K562 (cell line): ENCODE data around the gene HBEGF. TPM values are rescaled to one million over a fixed set of nuclear protein-coding genes. Genes with fewer than 3 reads are reported as not detected.
A peak's percentile ranks its signal among the peaks of the same experiment; 100 is the strongest.

Experiments used
- BRF1 ChIP-seq: IDR thresholded peaks from 3 replicates; pipeline ENCODE4 v1.6.1; 2011; ENCODE audit warnings: borderline replicate concordance, mild to moderate bottlenecking; ENCODE audit not compliant: insufficient read length; ENCODE audit errors: extremely low read depth
- CBX5 ChIP-seq: IDR thresholded peaks from 2 replicates; pipeline ENCODE4 v1.6.1; 2014; ENCODE audit warnings: low read depth, borderline replicate concordance
- ETS2 ChIP-seq: IDR thresholded peaks from 2 replicates; pipeline ENCODE4 v1.6.1; 2016; ENCODE audit warnings: borderline replicate concordance, missing genetic modification characterization, mild to moderate bottlenecking, moderate library complexity, missing compliant biosample characterization; ENCODE audit not compliant: poor library complexity, severe bottlenecking
- HDAC2 ChIP-seq: fragments of 450-650 bp; IDR thresholded peaks from 2 replicates; pipeline ENCODE4 v1.6.1; 2016; ENCODE audit warnings: mild to moderate bottlenecking
- HDAC8 ChIP-seq: fragments of 450-650 bp; IDR thresholded peaks from 2 replicates; pipeline ENCODE4 v1.6.1; 2016; ENCODE audit warnings: mild to moderate bottlenecking, missing genetic modification characterization, moderate library complexity, missing compliant biosample characterization
- HLTF ChIP-seq: fragments of 450-650 bp; IDR thresholded peaks from 2 replicates; pipeline ENCODE4 v1.6.1; 2016
- HNRNPK ChIP-seq: fragments of 200-400 bp; formaldehyde crosslinking; IDR thresholded peaks from one replicate; pipeline ENCODE4 v1.6.1; 2018; ENCODE audit warnings: mild to moderate bottlenecking, low read depth, low read length; ENCODE audit not compliant: poor library complexity, severe bottlenecking
- NCOR1 ChIP-seq: fragments of 450-650 bp; IDR thresholded peaks from 2 replicates; pipeline ENCODE4 v1.6.1; 2016; ENCODE audit warnings: mild to moderate bottlenecking, moderate library complexity
- NEUROD1 ChIP-seq: fragments of 150-350 bp; IDR thresholded peaks from 2 replicates; pipeline ENCODE4 v1.6.1; 2014; ENCODE audit warnings: borderline replicate concordance, low read length, low read depth; ENCODE audit not compliant: partially characterized antibody
- NR2C2 ChIP-seq, 2 experiments: fragments of 200-800 bp in 1 of 2; sonication (Bioruptor generic) in 1 of 2; sonication (generic) in 1 of 2; formaldehyde crosslinking in 1 of 2; IDR thresholded peaks; 2 replicates each; pipeline versions ENCODE4 v1.6.1 to v1.8.0; 2016 to 2022; ENCODE audit warnings: mild to moderate bottlenecking in 1 of 2, missing compliant biosample characterization in 1 of 2, missing genetic modification characterization in 1 of 2, missing genetic modification reagents in 1 of 2
- SAFB2 ChIP-seq: fragments of 200-400 bp; formaldehyde crosslinking; IDR thresholded peaks from 2 replicates; pipeline ENCODE4 v1.6.1; 2018; ENCODE audit warnings: borderline replicate concordance, low read length, low read depth, moderate library complexity; ENCODE audit not compliant: severe bottlenecking
- SNIP1 ChIP-seq: fragments of 450-650 bp; IDR thresholded peaks from 2 replicates; pipeline ENCODE4 v1.7.1; 2017; ENCODE audit warnings: low read depth, mild to moderate bottlenecking
- TRIM28 ChIP-seq: fragments of 450-650 bp; IDR thresholded peaks from 2 replicates; pipeline ENCODE4 v1.6.1; 2017
- ZNF175 ChIP-seq: fragments of 200-800 bp; sonication (Bioruptor generic); IDR thresholded peaks from 2 replicates; pipeline ENCODE4 v1.6.1; 2016; ENCODE audit warnings: low read depth, mild to moderate bottlenecking, missing genetic modification characterization, missing compliant biosample characterization
- ZNF24 ChIP-seq: fragments of 450-650 bp; IDR thresholded peaks from 2 replicates; pipeline ENCODE4 v1.6.1; 2016
- ZNF586 ChIP-seq: fragments of 450-650 bp; formaldehyde crosslinking; conservative IDR thresholded peaks from 2 replicates; pipeline ENCODE4 v1.4.0; 2020; ENCODE audit warnings: mild to moderate bottlenecking, moderate library complexity
- ZNF696 ChIP-seq: fragments of 250-450 bp; sonication (Bioruptor Pico); conservative IDR thresholded peaks from 2 replicates; pipeline ENCODE4 v1.4.0; 2020; ENCODE audit warnings: mild to moderate bottlenecking, moderate library complexity
- ZNF785 ChIP-seq: fragments of 250-450 bp; sonication (Bioruptor Pico); IDR thresholded peaks from 2 replicates; pipeline ENCODE4 v1.4.0; 2020; ENCODE audit warnings: mild to moderate bottlenecking
- polyA plus RNA-seq, 8 experiments: library from polyadenylated mRNA; depleted of rRNA in 4 of 8; stranded (reverse) in 5 of 8; unstranded in 3 of 8; fragments of >200 nt; fragmentation: Nextera tagmentation in 2 of 8; fragmentation: Illumina TruSeq in 1 of 8; extraction: Ambion mirVana in 2 of 8; extraction: Trizol in 1 of 8; gene quantifications; 2 replicates each; pipeline versions ENCODE4 v1.2.1 to v1.2.3, GENCODE V29; 2011 to 2014; ENCODE audit warnings: inconsistent platforms in 1 of 8, missing spikeins in 1 of 8
- total RNA-seq, 7 experiments: library from RNA; depleted of rRNA in 6 of 7; stranded (reverse); fragments of >200 nt in 6 of 7; fragmentation: Illumina TruSeq in 2 of 7; extraction: Trizol in 2 of 7; gene quantifications; 2 replicates each; pipeline versions ENCODE4 v1.2.1 to v1.2.3, GENCODE V29; 2011 to 2021; ENCODE audit warnings: low replicate concordance in 1 of 7
- TF ChIP-seq, protein P1 (sequence below): fragments of 250-450 bp; sonication (Bioruptor Pico); IDR thresholded peaks from 2 replicates; pipeline ENCODE4 v1.8.0; 2021; ENCODE audit warnings: moderate library complexity, mild to moderate bottlenecking, inconsistent platforms
- TF ChIP-seq, protein P2 (sequence below): fragments of 250-450 bp; sonication (Bioruptor Pico); IDR thresholded peaks from 2 replicates; pipeline ENCODE4 v1.8.0; 2022; ENCODE audit warnings: inconsistent platforms, mild to moderate bottlenecking, moderate library complexity, borderline replicate concordance
- TF ChIP-seq, protein P3 (sequence below): fragments of 250-450 bp; sonication (Bioruptor Pico); IDR thresholded peaks from 2 replicates; pipeline ENCODE4 v1.8.0; 2021; ENCODE audit warnings: borderline replicate concordance, mild to moderate bottlenecking, moderate library complexity; ENCODE audit not compliant: poor library complexity, severe bottlenecking
- TF ChIP-seq, protein P4 (sequence below): fragments of 450-650 bp; formaldehyde crosslinking; conservative IDR thresholded peaks from 2 replicates; pipeline ENCODE4 v1.4.0; 2022; ENCODE audit warnings: mild to moderate bottlenecking, missing genetic modification characterization
- TF ChIP-seq, protein P5 (sequence below): fragments of 250-450 bp; sonication (Bioruptor Pico); IDR thresholded peaks from 2 replicates; pipeline ENCODE4 v1.8.0; 2022; ENCODE audit warnings: inconsistent platforms

HBEGF gene
- total and polyA plus RNA-seq, 9 of the 15 experiments (the other 6 are each of a cell fraction or from before 2014, with no cell fraction given), result 0.11 to 1.1 (median 0.60) TPM

DNA sequence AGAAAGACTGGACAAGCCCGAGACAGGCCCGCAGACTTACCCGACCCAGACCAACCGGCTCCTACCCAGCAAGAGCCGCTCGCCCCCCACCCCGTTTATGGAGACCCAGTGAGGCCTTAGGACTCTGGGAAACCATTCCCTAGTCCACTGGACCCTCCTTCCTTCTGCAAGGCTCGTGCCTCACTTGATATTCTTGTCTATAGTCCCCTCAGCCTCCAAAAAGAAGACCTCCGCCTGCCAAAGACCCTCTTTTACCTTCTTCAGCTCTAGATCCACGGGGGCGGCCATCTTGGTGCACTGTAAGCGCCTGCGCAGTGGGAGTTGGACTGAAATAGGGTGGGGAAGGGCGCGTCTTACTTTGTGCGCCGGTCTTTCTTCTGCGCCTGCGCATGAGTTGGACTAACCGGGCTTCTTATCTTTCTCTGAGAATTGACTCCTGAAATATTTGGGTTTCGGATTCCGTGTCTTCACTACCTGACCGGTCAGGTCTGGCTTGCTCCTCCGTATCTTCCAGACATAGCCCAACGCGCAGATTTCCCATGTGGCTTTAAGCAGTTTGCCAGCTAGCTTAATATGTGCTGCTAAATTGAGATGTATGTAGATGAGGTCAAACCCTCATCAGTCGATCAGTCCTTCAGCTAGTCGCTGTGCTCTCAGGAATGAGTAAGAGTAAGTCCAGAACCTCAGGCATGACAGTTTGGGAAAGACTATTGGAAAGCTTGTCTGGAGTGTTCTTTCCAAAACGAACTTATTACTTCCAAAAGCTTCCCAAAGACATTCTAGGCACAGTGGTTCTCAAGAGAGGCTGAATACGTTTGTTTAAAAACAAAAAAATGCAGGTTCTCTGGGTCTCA lies 43.4 kb downstream of the HBEGF start, which contains the start of gene PFDN1 (continued):
- TF ChIP-seq, protein P1, sequence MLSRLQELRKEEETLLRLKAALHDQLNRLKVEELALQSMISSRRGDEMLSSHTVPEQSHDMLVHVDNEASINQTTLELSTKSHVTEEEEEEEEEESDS (CRISPR knock-in tag), result no peak
- TF ChIP-seq SNIP1, result no peak
- TF ChIP-seq HNRNPK, result no peak
- no peak; the same call in 1 of the 2 replicates for TF ChIP-seq ZNF24
- TF ChIP-seq CBX5, result no peak
- TF ChIP-seq HDAC2, result 0 out of 2 replicates have a peak, but pooled peaks have one; percentile 65
- no peak for TF ChIP-seq BRF1
- TF ChIP-seq, protein P2, sequence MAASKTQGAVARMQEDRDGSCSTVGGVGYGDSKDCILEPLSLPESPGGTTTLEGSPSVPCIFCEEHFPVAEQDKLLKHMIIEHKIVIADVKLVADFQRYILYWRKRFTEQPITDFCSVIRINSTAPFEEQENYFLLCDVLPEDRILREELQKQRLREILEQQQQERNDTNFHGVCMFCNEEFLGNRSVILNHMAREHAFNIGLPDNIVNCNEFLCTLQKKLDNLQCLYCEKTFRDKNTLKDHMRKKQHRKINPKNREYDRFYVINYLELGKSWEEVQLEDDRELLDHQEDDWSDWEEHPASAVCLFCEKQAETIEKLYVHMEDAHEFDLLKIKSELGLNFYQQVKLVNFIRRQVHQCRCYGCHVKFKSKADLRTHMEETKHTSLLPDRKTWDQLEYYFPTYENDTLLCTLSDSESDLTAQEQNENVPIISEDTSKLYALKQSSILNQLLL (CRISPR knock-in tag), result no peak
- no peak for TF ChIP-seq ZNF586
- TF ChIP-seq, protein P3, sequence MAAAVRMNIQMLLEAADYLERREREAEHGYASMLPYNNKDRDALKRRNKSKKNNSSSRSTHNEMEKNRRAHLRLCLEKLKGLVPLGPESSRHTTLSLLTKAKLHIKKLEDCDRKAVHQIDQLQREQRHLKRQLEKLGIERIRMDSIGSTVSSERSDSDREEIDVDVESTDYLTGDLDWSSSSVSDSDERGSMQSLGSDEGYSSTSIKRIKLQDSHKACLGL, result no peak
- no peak for TF ChIP-seq ZNF175
- no peak for TF ChIP-seq TRIM28
- TF ChIP-seq ETS2 (tag), result no peak
- no peak for TF ChIP-seq NCOR1
- no peak for TF ChIP-seq ZNF785 (CRISPR knock-in tag)
- TF ChIP-seq, protein P4, sequence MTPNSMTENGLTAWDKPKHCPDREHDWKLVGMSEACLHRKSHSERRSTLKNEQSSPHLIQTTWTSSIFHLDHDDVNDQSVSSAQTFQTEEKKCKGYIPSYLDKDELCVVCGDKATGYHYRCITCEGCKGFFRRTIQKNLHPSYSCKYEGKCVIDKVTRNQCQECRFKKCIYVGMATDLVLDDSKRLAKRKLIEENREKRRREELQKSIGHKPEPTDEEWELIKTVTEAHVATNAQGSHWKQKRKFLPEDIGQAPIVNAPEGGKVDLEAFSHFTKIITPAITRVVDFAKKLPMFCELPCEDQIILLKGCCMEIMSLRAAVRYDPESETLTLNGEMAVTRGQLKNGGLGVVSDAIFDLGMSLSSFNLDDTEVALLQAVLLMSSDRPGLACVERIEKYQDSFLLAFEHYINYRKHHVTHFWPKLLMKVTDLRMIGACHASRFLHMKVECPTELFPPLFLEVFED, result no peak
- TF ChIP-seq, protein P5, sequence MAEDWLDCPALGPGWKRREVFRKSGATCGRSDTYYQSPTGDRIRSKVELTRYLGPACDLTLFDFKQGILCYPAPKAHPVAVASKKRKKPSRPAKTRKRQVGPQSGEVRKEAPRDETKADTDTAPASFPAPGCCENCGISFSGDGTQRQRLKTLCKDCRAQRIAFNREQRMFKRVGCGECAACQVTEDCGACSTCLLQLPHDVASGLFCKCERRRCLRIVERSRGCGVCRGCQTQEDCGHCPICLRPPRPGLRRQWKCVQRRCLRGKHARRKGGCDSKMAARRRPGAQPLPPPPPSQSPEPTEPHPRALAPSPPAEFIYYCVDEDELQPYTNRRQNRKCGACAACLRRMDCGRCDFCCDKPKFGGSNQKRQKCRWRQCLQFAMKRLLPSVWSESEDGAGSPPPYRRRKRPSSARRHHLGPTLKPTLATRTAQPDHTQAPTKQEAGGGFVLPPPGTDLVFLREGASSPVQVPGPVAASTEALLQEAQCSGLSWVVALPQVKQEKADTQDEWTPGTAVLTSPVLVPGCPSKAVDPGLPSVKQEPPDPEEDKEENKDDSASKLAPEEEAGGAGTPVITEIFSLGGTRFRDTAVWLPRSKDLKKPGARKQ (CRISPR knock-in tag), result no peak
- no peak for TF ChIP-seq HLTF
- no peak for TF ChIP-seq SAFB2
- TF ChIP-seq ZNF696, result no peak
- TF ChIP-seq NEUROD1, result no peak
- TF ChIP-seq HDAC8 (tag), result no peak
- no peak for TF ChIP-seq NR2C2 (CRISPR knock-in tag; IDR thresholded peaks at IDR 0.05)
- TF ChIP-seq NR2C2 (tag; IDR thresholded peaks at IDR 0.05), result peak; percentile 44
